Activated CD4-positive, alpha-beta memory T cell treated with anti-CD3 and anti-CD28 coated beads for 36 hours (primary cell): ENCODE results near the gene MITF. TPM values are rescaled to one million over a fixed set of nuclear protein-coding genes. Genes with fewer than 3 reads are reported as not detected.

Experiments
- CTCF ChIA-PET: fragments of 350-600 bp; sonication (Branson Sonifier 250); formaldehyde crosslinking; loops from one replicate; lab custom pipeline; 2021; ENCODE audit warnings: antibody characterized with exemption, inconsistent platforms; lab: Charles Lee
- POLR2A ChIA-PET: fragments of 350-600 bp; sonication (Branson Sonifier 250); formaldehyde crosslinking; loops from one replicate; lab custom pipeline; 2021; ENCODE audit warnings: antibody characterized with exemption; lab: Charles Lee
- DNase-seq: peaks from one replicate; pipeline ENCODE4 v3.0.0-alpha.2; 2020
- H3K27ac Mint-ChIP-seq: one replicate; pipeline ENCODE4 v1.8.0; 2021; ENCODE audit warnings: mixed read lengths
- H3K27me3 Mint-ChIP-seq: one replicate; pipeline ENCODE4 v1.8.0; 2021; ENCODE audit warnings: mixed read lengths
- H3K36me3 Mint-ChIP-seq: one replicate; pipeline ENCODE4 v1.8.0; 2021; ENCODE audit warnings: mixed read lengths
- H3K4me1 Mint-ChIP-seq: one replicate; pipeline ENCODE4 v1.8.0; 2021; ENCODE audit warnings: low read depth, mixed read lengths
- H3K4me3 Mint-ChIP-seq: one replicate; pipeline ENCODE4 v1.8.0; 2021; ENCODE audit warnings: mild to moderate bottlenecking, mixed read lengths
- H3K9me3 Mint-ChIP-seq: one replicate; pipeline ENCODE4 v1.8.0; 2021; ENCODE audit warnings: mixed read lengths
- intact Hi-C: fragments of 100-400 bp; cut with micrococcal nuclease; formaldehyde crosslinking; loops from one replicate; pipeline ENCODE4 v1.15.1; 2023
- total RNA-seq, 2 experiments: library from RNA; stranded (reverse); gene quantifications; one replicate each; pipeline ENCODE4 v1.2.3, GENCODE V29; 2021

The MITF gene
- total RNA-seq, 2 experiments from 2014 or later = not detected

- no peaks in the 10 kb centered on the region for H3K36me3 Mint-ChIP-seq
- no peak overlapping the region for H3K4me3 Mint-ChIP-seq
- H3K27ac Mint-ChIP-seq = no peak overlapping the region
- intact Hi-C loops = no loop called here
- H3K27me3 Mint-ChIP-seq = no peaks in the 10 kb centered on the region
- ChIA-PET POLR2A (no interaction called here), CTCF (no interaction called here)
- DNase-seq = no peak
- H3K9me3 Mint-ChIP-seq = no peaks in the 10 kb centered on the region
- no peaks in the 10 kb centered on the region for H3K4me1 Mint-ChIP-seq
Measured at GRCh38 chr3:69864766-69865165, 125.5 kb downstream of the MITF start.

DNA sequence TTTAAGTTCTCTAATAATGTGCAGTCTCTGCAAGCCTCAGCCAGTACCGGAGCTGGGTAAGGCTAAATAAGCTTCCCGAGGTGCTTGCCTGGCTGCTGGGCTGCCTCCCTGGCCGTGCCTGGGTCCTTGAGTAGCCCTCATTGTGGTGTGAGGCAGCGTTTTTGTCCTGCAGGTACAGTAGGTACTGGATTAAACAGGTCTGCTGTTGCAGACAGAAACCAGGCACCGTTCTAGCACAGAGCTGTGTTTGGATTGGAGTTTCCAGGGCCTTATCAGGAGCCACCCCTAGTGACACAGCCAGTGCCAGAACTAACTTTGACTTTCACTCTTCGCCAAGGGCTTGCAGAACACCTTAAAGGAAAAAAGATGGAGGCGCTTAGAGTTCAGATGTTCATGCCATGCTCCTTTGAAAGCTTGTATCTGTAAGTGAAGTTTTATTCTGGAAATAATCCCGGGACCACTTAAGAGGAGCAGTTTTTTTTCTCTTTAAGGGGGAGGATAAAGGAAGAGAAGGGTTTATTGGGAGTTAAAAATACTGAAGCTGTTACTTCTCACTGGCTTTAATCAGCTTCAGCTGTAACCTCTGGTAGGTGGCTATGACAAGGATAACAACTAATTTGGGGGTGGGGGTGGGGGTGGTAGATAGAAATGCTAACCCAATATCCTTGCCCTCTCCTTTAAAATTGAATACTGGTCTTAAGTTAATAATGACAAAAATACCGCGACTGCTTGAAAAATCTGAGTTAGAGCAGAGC, 126.8 kb downstream of the MITF start:
- CTCF ChIA-PET = no interaction called here
- H3K9me3 Mint-ChIP-seq = no peaks in the 10 kb centered on the region
- no peaks in the 10 kb centered on the region for H3K4me1 Mint-ChIP-seq
- no peak for DNase-seq
- intact Hi-C loops = no loop called here
- no peak overlapping the region for H3K27ac Mint-ChIP-seq
- POLR2A ChIA-PET = no interaction called here
- no peaks in the 10 kb centered on the region for H3K27me3 Mint-ChIP-seq
- H3K4me3 Mint-ChIP-seq = no peak overlapping the region
- no peaks in the 10 kb centered on the region for H3K36me3 Mint-ChIP-seq

- Mint-ChIP-seq H3K9me3 (no peaks in the 10 kb centered on the region), H3K36me3 (no peaks in the 10 kb centered on the region), H3K4me1 (no peaks in the 10 kb centered on the region), H3K4me3 (no peak overlapping the region), H3K27ac (no peak overlapping the region), H3K27me3 (no peaks in the 10 kb centered on the region)
- DNase-seq = no peak
- intact Hi-C loops = no loop called here
- ChIA-PET CTCF (no interaction called here), POLR2A (no interaction called here)
Measured at GRCh38 chr3:69866988-69867720, 127.9 kb downstream of the MITF start.

DNA sequence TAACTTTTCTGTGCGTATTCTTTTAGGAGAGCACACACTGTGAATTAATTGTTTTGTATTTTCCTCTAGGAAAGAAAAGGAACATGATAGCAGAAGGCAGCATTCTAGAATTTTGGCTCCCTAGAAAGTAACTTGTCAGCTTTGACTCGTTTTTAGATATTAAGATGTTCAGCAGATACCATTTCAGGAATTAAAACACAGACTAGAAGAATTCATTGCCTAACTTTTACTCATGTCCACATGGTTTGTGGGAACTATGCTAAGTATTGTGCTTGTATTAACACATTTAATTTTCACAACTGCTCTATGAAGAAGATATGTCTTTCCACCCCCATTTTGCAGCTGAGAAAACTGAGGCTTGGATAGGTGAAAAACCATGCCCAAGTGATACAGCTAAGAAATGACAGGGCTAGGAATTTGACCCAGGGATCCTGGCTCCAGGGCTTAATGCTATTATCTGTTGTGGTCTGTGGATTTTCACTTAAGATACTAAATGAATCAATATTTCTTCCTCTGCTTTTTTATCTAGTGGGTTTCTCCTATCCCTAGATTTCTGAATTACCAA, 128.8 kb downstream of the MITF start:
- Mint-ChIP-seq H3K4me1 (no peaks in the 10 kb centered on the region), H3K4me3 (no peak overlapping the region), H3K9me3 (no peaks in the 10 kb centered on the region), H3K36me3 (no peaks in the 10 kb centered on the region), H3K27me3 (no peaks in the 10 kb centered on the region), H3K27ac (no peak overlapping the region)
- no peak for DNase-seq
- ChIA-PET POLR2A (no interaction called here), CTCF (no interaction called here)
- intact Hi-C loops = no loop called here

DNA sequence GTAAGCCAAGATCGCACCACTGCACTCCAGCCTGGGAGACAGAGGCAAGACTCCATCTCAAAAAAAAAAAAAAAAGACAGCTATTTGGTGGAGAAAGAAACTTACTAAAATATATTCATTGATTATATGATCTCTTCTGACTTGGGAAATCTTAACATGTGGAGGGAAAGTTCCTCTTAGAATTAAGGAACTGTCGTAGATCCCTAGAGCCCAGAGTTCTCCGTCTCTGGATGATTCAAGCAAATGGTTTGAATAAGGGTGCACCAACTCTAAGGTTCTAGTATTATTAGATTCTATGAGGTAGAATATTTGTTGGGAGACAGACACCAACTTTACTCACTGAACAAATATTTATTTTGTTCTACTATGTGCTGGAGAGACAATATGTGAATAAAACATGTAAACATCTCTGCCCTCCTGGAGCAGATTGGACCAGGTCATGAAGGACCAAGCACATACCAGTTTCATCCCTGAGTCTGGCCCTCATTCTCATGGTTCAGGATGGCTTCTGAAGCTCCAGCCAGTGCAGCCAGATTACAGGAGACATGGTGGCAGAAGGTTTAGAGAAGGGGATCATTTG, 129.7 kb downstream of the MITF start:
- no peaks in the 10 kb centered on the region for H3K36me3 Mint-ChIP-seq
- H3K4me3 Mint-ChIP-seq = no peak overlapping the region
- H3K27ac Mint-ChIP-seq = no peak overlapping the region
- intact Hi-C loops = no loop called here
- H3K4me1 Mint-ChIP-seq = no peaks in the 10 kb centered on the region
- DNase-seq = no peak
- no peaks in the 10 kb centered on the region for H3K9me3 Mint-ChIP-seq
- CTCF ChIA-PET = no interaction called here
- POLR2A ChIA-PET = no interaction called here
- H3K27me3 Mint-ChIP-seq = no peaks in the 10 kb centered on the region

DNA sequence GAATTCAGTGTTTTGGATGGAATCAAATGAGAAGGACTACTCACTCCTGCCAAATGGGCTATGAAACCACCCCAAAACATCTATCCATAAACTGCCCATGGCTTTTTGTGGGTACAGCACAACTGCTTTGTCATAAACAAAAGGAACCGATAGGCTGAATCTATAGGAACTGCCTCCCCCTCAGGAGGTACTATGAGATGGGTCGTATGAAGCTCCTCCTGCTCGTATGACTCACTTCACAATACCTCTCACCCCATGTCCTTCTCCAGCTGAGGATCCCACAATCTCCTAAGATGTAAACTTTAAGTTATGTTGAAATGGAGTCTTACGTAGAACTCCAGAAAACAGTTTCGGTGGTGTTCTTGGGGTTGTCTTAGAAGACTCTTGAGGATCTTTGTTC, 130.4 kb downstream of the MITF start:
- no peaks in the 10 kb centered on the region for H3K36me3 Mint-ChIP-seq
- intact Hi-C loops = no loop called here
- no peaks in the 10 kb centered on the region for H3K9me3 Mint-ChIP-seq
- no peaks in the 10 kb centered on the region for H3K4me1 Mint-ChIP-seq
- CTCF ChIA-PET = no interaction called here
- H3K27me3 Mint-ChIP-seq = no peaks in the 10 kb centered on the region
- H3K4me3 Mint-ChIP-seq = no peak overlapping the region
- H3K27ac Mint-ChIP-seq = no peak overlapping the region
- POLR2A ChIA-PET = no interaction called here
- no peak for DNase-seq

DNA sequence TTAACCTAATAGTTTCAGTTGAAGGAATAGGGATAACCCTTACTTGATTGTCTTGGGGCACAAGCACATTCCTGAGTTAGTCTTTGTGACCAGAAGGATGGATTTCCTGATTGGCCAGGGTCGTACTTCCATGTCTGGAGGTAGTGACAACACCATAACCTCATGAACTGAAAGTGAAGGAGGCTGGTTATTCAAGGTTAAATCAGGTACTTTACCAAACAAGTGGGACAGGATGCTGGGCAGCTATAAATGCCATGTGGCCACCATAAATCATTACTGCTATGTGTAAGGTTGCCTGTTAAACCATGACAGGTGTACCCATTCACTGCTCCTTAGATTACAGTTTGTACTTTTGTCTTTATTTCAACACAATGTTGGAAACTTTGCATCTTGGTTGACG, 132.0 kb downstream of the MITF start:
- intact Hi-C loops = no loop called here
- H3K4me3 Mint-ChIP-seq = no peak overlapping the region
- no peaks in the 10 kb centered on the region for H3K36me3 Mint-ChIP-seq
- H3K27me3 Mint-ChIP-seq = no peaks in the 10 kb centered on the region
- no peak overlapping the region for H3K27ac Mint-ChIP-seq
- H3K4me1 Mint-ChIP-seq = no peaks in the 10 kb centered on the region
- ChIA-PET POLR2A (no interaction called here), CTCF (no interaction called here)
- no peaks in the 10 kb centered on the region for H3K9me3 Mint-ChIP-seq
- DNase-seq = no peak

- Mint-ChIP-seq H3K27me3 (no peaks in the 10 kb centered on the region), H3K9me3 (no peaks in the 10 kb centered on the region), H3K36me3 (no peaks in the 10 kb centered on the region), H3K4me1 (no peaks in the 10 kb centered on the region), H3K27ac (no peak overlapping the region), H3K4me3 (no peak overlapping the region)
- CTCF ChIA-PET = no interaction called here
- POLR2A ChIA-PET = no interaction called here
- DNase-seq = no peak
- intact Hi-C loops = no loop called here
Measured at GRCh38 chr3:69871868-69872267, 132.6 kb downstream of the MITF start.

DNA sequence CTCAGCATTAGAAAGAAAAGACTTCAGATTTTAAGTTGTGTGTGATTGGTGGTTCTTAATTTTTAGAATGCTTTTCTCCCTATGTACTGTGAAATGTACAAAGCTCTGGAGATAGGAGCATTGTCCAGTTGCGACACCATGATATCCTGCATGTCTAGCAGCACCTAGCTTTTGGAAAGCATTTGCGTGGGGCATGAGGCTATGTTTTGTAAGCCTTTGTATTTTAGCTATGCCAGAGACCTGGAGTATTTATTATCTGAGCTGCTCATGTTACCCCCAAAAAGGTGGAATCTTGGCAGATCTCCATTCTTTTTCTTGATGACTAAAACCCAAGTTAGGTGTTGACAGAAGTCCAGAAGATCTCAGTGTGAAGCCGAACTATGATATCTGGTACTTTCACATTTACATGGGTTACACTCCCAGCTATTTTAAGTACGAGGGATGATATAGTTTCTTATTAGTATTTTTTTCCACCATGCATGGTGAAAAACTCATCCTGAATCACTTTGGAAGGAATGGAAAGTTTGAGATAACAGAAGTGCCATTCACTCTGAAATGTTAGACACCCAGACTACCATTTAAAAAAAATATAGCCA, 133.6 kb downstream of the MITF start:
- Mint-ChIP-seq H3K36me3 (no peaks in the 10 kb centered on the region), H3K4me1 (no peaks in the 10 kb centered on the region), H3K9me3 (no peaks in the 10 kb centered on the region), H3K27me3 (no peaks in the 10 kb centered on the region), H3K27ac (no peak overlapping the region), H3K4me3 (no peak overlapping the region)
- intact Hi-C loops = no loop called here
- ChIA-PET CTCF (no interaction called here), POLR2A (no interaction called here)
- no peak for DNase-seq

DNA sequence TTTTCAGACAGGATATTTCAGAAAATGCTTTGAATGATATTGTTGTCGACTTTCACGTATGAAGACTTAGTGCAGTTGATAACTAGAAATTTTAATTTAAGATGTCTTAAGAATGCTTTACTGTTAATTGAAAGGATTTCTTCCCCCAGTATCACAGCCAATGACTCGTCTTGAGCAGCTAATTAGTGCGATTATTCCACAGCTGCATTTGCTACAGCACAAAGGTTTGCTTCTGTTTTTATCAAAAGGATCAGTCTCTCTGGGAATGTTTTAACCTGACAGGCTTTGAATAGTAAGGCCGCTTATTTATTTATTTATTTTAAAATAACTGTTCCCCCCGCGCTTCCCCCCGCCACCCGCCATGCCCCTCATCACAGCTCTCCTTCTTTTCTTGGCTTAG, 136.8 kb downstream of the MITF start:
- DNase-seq = no peak
- ChIA-PET POLR2A (no interaction called here), CTCF (no interaction called here)
- no peak overlapping the region for H3K4me3 Mint-ChIP-seq
- no peaks in the 10 kb centered on the region for H3K9me3 Mint-ChIP-seq
- H3K36me3 Mint-ChIP-seq = no peaks in the 10 kb centered on the region
- intact Hi-C loops = no loop called here
- H3K27me3 Mint-ChIP-seq = no peaks in the 10 kb centered on the region
- no peaks in the 10 kb centered on the region for H3K4me1 Mint-ChIP-seq
- no peak overlapping the region for H3K27ac Mint-ChIP-seq

- H3K36me3 Mint-ChIP-seq = no peaks in the 10 kb centered on the region
- H3K27me3 Mint-ChIP-seq = no peaks in the 10 kb centered on the region
- DNase-seq = no peak
- no peaks in the 10 kb centered on the region for H3K9me3 Mint-ChIP-seq
- no peak overlapping the region for H3K27ac Mint-ChIP-seq
- CTCF ChIA-PET = no interaction called here
- POLR2A ChIA-PET = no interaction called here
- H3K4me1 Mint-ChIP-seq = no peaks in the 10 kb centered on the region
- H3K4me3 Mint-ChIP-seq = no peak overlapping the region
- intact Hi-C loops = no loop called here
Measured at GRCh38 chr3:69878254-69878653, 139.0 kb downstream of the MITF start.

DNA sequence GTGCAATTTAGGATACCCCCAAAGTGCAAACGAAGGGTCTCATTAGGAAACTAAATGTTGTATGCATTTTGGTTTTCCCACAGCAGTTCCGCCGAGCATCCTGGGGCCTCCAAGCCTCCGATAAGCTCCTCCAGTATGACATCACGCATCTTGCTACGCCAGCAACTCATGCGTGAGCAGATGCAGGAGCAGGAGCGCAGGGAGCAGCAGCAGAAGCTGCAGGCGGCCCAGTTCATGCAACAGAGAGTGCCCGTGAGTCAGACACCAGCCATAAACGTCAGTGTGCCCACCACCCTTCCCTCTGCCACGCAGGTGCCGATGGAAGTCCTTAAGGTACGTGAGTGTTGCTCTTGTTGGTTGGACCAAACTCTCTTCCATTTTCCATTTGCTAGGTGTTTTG, 139.8 kb downstream of the MITF start:
- no peaks in the 10 kb centered on the region for H3K36me3 Mint-ChIP-seq
- ChIA-PET POLR2A (no interaction called here), CTCF (no interaction called here)
- H3K4me1 Mint-ChIP-seq = no peaks in the 10 kb centered on the region
- no peaks in the 10 kb centered on the region for H3K27me3 Mint-ChIP-seq
- no peak for DNase-seq
- H3K9me3 Mint-ChIP-seq = no peaks in the 10 kb centered on the region
- intact Hi-C loops = no loop called here
- no peak overlapping the region for H3K27ac Mint-ChIP-seq
- no peak overlapping the region for H3K4me3 Mint-ChIP-seq
